CD14-positive monocyte (primary cell): ENCODE results near the gene EPHA10. TPM values are rescaled to one million over a fixed set of nuclear protein-coding genes. Genes with fewer than 3 reads are reported as not detected.

Source experiments
- DNase-seq, 3 donors: peaks; one replicate each; pipeline ENCODE4 v3.0.0-alpha.2; 2011 to 2022
- H2AFZ ChIP-seq: 2 replicates; pipeline ENCODE4 v1.6.0; 2012; ENCODE audit warnings: mild to moderate bottlenecking, low read depth, low read length, inconsistent platforms; ENCODE audit not compliant: insufficient read depth, poor library complexity, severe bottlenecking
- H3K27ac ChIP-seq, 2 donors: 1 replicate in 1 of 2; 2 replicates in 1 of 2; pipeline ENCODE4 v1.5.1; 2012 to 2013; ENCODE audit warnings: low read length in 2 of 2, control low read depth in 1 of 2, inconsistent platforms in 1 of 2, low read depth in 1 of 2, mild to moderate bottlenecking in 1 of 2
- H3K27me3 ChIP-seq, 2 donors: one replicate each; pipeline versions ENCODE4 v1.6.0 to v1.6.1; 2011 to 2013; ENCODE audit warnings: low read length in 2 of 2; ENCODE audit not compliant: control insufficient read depth in 2 of 2, insufficient read depth in 2 of 2
- H3K36me3 ChIP-seq, 2 donors: replicated peaks in 1 of 2; 1 replicate in 1 of 2; 2 replicates in 1 of 2; pipeline versions ENCODE4 v1.5.1 to v1.6.1; 2012 to 2013; ENCODE audit warnings: low read length in 2 of 2, control low read depth in 1 of 2, inconsistent platforms in 1 of 2, mild to moderate bottlenecking in 1 of 2; ENCODE audit not compliant: insufficient read depth in 2 of 2, control insufficient read depth in 1 of 2
- H3K4me1 ChIP-seq, 2 donors: 1 replicate in 1 of 2; 2 replicates in 1 of 2; pipeline versions ENCODE4 v1.5.1 to v1.6.1; 2012 to 2013; ENCODE audit warnings: low read length in 2 of 2, control low read depth in 1 of 2, inconsistent platforms in 1 of 2, mild to moderate bottlenecking in 1 of 2, moderate library complexity in 1 of 2; ENCODE audit not compliant: insufficient read depth in 2 of 2, control insufficient read depth in 1 of 2
- H3K4me2 ChIP-seq: replicated peaks from 2 replicates; pipeline ENCODE3; 2012; ENCODE audit warnings: low read length, moderate library complexity, mild to moderate bottlenecking; ENCODE audit not compliant: poor library complexity, severe bottlenecking; ENCODE audit errors: extremely low read depth
- H3K4me3 ChIP-seq, 3 experiments: fragments of 200-600 bp in 1 of 3; sonication (generic) in 1 of 3; replicated peaks in 1 of 3; 1 replicate in 2 of 3; 2 replicates in 1 of 3; pipeline ENCODE4 v1.5.1; 2011 to 2013; ENCODE audit warnings: low read length in 3 of 3, mild to moderate bottlenecking in 3 of 3, control low read depth in 2 of 3, low read depth in 2 of 3, inconsistent platforms in 1 of 3, moderate library complexity in 1 of 3
- H3K79me2 ChIP-seq: 2 replicates; pipeline ENCODE4 v1.6.0; 2012; ENCODE audit warnings: mild to moderate bottlenecking, control low read depth, inconsistent platforms, low read length, moderate library complexity; ENCODE audit not compliant: insufficient read depth
- H3K9ac ChIP-seq: 2 replicates; pipeline ENCODE4 v1.6.0; 2017; ENCODE audit warnings: low read length, mild to moderate bottlenecking; ENCODE audit not compliant: insufficient read depth, poor library complexity, severe bottlenecking
- H3K9me3 ChIP-seq, 2 donors: replicated peaks in 1 of 2; 1 replicate in 1 of 2; 2 replicates in 1 of 2; pipeline versions ENCODE4 v1.5.1 to v1.6.1; 2012 to 2013; ENCODE audit warnings: low read length in 2 of 2, control low read depth in 1 of 2; ENCODE audit not compliant: control insufficient read depth in 1 of 2, insufficient read depth in 1 of 2
- H4K20me1 ChIP-seq: 2 replicates; pipeline ENCODE4 v1.6.0; 2012; ENCODE audit warnings: mild to moderate bottlenecking, low read length, control low read depth, moderate library complexity; ENCODE audit not compliant: insufficient read depth
- H3K27ac Mint-ChIP-seq, 7 donors: one replicate each; pipeline ENCODE4 v1.8.0; 2020; ENCODE audit warnings: mild to moderate bottlenecking in 7 of 7, mixed read lengths in 7 of 7, moderate library complexity in 6 of 7, inconsistent platforms in 2 of 7
- H3K27me3 Mint-ChIP-seq, 3 donors: one replicate each; pipeline ENCODE4 v1.8.0; 2021 to 2022; ENCODE audit warnings: low read depth in 3 of 3, mild to moderate bottlenecking in 3 of 3, mixed read lengths in 3 of 3, moderate library complexity in 3 of 3, inconsistent platforms in 1 of 3
- H3K36me3 Mint-ChIP-seq, 2 donors: one replicate each; pipeline ENCODE4 v1.8.0; 2020; ENCODE audit warnings: mixed read lengths in 2 of 2, inconsistent platforms in 1 of 2, mild to moderate bottlenecking in 1 of 2
- H3K4me1 Mint-ChIP-seq: one replicate; pipeline ENCODE4 v1.8.0; 2020; ENCODE audit warnings: mild to moderate bottlenecking, mixed read lengths
- H3K4me3 Mint-ChIP-seq, 2 donors: one replicate each; pipeline ENCODE4 v1.8.0; 2020; ENCODE audit warnings: mild to moderate bottlenecking in 2 of 2, mixed read lengths in 2 of 2, moderate library complexity in 1 of 2
- H3K9me3 Mint-ChIP-seq, 7 donors: one replicate each; pipeline ENCODE4 v1.8.0; 2020 to 2022; ENCODE audit warnings: mixed read lengths in 7 of 7, mild to moderate bottlenecking in 6 of 7, moderate library complexity in 6 of 7, inconsistent platforms in 2 of 7
- WGBS: methylation state at CpG from one replicate; pipeline ENCODE4 v1.1.5; 2013; ENCODE audit warnings: missing lambda C conversion rate; ENCODE audit not compliant: insufficient coverage; 5-methylcytosine and 5-hydroxymethylcytosine counted together
- intact Hi-C, 2 donors: fragments of 100-400 bp; cut with micrococcal nuclease; formaldehyde crosslinking; loops; one replicate each; pipeline versions ENCODE4 v1.15.0 to v1.15.1; 2023
- polyA plus RNA-seq, 3 donors: library from polyadenylated mRNA; depleted of rRNA in 1 of 3; unstranded in 2 of 3; stranded (reverse) in 1 of 3; fragments of 300-500 nt in 2 of 3; fragments of >200 nt in 1 of 3; fragmentation: Illumina TruSeq in 2 of 3; gene quantifications; 1 replicate in 2 of 3; 2 replicates in 1 of 3; pipeline ENCODE4 v1.2.3, GENCODE V29; 2012 to 2021
- TF ChIP-seq, protein P1 (sequence below): fragments of 200-600 bp; IDR thresholded peaks from one replicate; pipeline ENCODE4 v1.8.0; 2022; ENCODE audit warnings: antibody characterized with exemption, mild to moderate bottlenecking

EPHA10 gene
- polyA plus RNA-seq, 3 donors: not detected

DNA sequence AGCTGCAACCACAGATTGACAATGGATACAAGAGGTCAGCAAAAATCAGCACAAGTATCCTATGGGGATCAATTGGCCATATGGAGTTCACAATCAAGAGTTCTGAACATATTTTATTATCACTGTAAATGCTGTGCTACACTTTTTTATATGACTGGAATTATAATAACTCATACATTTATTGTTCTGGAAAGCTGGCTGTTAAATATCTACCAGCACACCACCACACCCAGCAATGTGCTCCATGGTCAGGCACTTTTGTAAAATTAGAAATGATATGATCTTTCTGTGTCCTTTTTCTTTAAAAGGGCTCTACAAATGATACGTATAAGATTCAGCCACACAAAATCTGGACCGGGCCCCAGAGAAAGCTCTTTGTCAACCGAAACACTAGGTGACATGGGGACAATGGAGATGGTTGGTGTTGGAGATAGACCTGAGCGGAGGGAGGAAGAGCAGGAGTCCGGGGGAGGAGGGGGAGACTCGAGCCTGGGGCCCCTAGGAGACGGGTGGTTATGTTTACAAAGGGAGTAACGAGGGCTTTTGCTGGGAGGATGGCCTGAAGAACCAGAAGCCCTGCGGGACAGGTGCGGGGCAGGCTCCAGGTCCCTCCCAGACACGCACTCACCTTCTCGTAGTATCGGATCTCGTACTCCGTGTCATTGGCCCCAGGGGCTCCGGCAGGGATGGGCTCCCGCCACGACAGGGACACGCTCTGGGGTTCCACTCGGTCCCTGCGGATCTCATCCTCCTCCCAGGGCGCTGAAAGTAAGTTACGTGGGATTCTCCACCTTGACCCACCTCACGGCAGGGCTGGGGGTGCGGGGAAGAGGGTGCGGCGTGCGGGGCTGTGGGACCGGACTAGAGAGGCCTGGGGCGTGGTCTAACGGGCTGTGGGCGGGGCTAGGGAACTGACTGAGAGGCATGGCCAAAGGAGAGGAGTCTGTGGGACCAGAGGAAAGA is 30.0 kb downstream of the EPHA10 start:
- Histone ChIP-seq H3K36me3 (no peaks in the 10 kb centered on the region), H3K9me3 (no peaks in the 10 kb centered on the region), H3K27me3 (peaks cover 3 to 21% of the 10 kb centered on the region in 2 donors), H3K4me2 (no peak overlapping the region), H3K79me2 (no peaks in the 10 kb centered on the region), H2AFZ (no peak overlapping the region), H4K20me1 (no peaks in the 10 kb centered on the region), H3K27ac (no peak overlapping the region), H3K4me3 (no peak overlapping the region), H3K4me1 (no peaks in the 10 kb centered on the region), H3K9ac (no peak overlapping the region)
- TF ChIP-seq, protein P1, sequence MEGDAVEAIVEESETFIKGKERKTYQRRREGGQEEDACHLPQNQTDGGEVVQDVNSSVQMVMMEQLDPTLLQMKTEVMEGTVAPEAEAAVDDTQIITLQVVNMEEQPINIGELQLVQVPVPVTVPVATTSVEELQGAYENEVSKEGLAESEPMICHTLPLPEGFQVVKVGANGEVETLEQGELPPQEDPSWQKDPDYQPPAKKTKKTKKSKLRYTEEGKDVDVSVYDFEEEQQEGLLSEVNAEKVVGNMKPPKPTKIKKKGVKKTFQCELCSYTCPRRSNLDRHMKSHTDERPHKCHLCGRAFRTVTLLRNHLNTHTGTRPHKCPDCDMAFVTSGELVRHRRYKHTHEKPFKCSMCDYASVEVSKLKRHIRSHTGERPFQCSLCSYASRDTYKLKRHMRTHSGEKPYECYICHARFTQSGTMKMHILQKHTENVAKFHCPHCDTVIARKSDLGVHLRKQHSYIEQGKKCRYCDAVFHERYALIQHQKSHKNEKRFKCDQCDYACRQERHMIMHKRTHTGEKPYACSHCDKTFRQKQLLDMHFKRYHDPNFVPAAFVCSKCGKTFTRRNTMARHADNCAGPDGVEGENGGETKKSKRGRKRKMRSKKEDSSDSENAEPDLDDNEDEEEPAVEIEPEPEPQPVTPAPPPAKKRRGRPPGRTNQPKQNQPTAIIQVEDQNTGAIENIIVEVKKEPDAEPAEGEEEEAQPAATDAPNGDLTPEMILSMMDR: no peak
- Mint-ChIP-seq H3K36me3 (no peaks in the 10 kb centered on the region), H3K27ac (no peak overlapping the region), H3K4me1 (peaks cover 3% of the 10 kb centered on the region), H3K4me3 (peak overlapping the region in 1 of 2 donors; percentile 35), H3K27me3 (peaks cover 23 to 50% (median 42%) of the 10 kb centered on the region in 3 donors), H3K9me3 (peaks cover 0 to 3% (median 0%) of the 10 kb centered on the region in 7 donors)
- intact Hi-C loops: no loop called here
- WGBS: 35% methylated on average over 15 of the region's 32 CpGs
- DNase-seq: no peak

DNA sequence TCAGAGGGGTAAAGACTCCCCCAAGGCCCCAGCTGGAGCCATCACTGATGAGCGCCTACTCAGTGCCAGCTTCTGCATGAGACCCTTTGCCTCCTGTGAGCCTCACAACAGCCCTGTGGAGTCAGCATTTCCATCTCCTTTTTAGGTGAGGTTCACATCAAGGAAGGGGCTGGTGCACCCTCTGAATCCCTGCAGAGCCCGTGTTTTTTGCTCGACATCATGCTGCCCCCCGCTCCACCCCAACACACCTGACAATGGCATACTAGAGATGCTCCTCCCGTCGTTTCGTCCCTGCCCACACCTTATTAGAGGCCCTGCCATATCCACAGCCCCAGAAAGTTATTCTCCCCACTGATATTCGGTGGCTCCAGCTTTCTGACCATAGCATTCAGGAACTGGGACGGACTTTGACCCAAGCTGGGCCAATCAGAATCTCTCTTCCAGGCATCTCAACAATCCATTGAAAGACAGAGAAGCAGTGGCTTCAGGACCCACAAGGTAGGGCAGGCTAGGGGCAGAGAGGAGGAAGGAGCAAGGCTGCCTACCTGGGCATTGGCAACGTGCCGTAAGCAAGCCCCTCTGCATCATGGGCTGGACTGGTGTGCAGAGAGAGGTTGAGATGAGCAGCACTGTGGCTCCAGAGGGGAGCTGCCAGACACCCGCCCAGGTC is 32.7 kb downstream of the EPHA10 start:
- peaks cover 3% of the 10 kb centered on the region for H3K4me1 Mint-ChIP-seq
- WGBS: 92% methylated on average over 10 of the region's 12 CpGs

More for the DNA sequence above, 32.7 kb downstream of the EPHA10 start:
- H3K27ac Mint-ChIP-seq: no peak overlapping the region
- H3K9me3 ChIP-seq: no peaks in the 10 kb centered on the region
- no peak overlapping the region for H3K4me3 ChIP-seq
- H3K4me2 ChIP-seq: no peak overlapping the region
- H2AFZ ChIP-seq: no peak overlapping the region
- H3K27me3 ChIP-seq: peaks cover 3 to 24% of the 10 kb centered on the region in 2 donors
- no peak overlapping the region for H3K9ac ChIP-seq
- no peaks in the 10 kb centered on the region for H4K20me1 ChIP-seq
- H3K79me2 ChIP-seq: no peaks in the 10 kb centered on the region
- intact Hi-C loops: no loop called here
- H3K36me3 Mint-ChIP-seq: no peaks in the 10 kb centered on the region
- TF ChIP-seq, protein P1: no peak
- H3K9me3 Mint-ChIP-seq: no peaks in the 10 kb centered on the region
- H3K4me3 Mint-ChIP-seq: no peak overlapping the region
- H3K27ac ChIP-seq: no peak overlapping the region
- DNase-seq: no peak
- no peaks in the 10 kb centered on the region for H3K4me1 ChIP-seq
- no peaks in the 10 kb centered on the region for H3K36me3 ChIP-seq
- peaks cover 30 to 46% (median 45%) of the 10 kb centered on the region in 3 donors for H3K27me3 Mint-ChIP-seq
